HG03060 (cell line): ENCODE data around the gene GCSH.

Experiments used
- ATAC-seq: cut with Tn5 transposase; IDR thresholded peaks from one replicate; pipeline ENCODE4 v1.9.1; 2021; ENCODE audit warnings: low read depth, moderate number of reproducible peaks; ENCODE audit not compliant: unreplicated experiment

Gene GCSH

GRCh38 chr16:81061307-81061640 is 34.9 kb downstream of the GCSH start:
- no peak for ATAC-seq

GRCh38 chr16:81060576-81061306 is 35.5 kb downstream of the GCSH start:
- no peak for ATAC-seq

DNA sequence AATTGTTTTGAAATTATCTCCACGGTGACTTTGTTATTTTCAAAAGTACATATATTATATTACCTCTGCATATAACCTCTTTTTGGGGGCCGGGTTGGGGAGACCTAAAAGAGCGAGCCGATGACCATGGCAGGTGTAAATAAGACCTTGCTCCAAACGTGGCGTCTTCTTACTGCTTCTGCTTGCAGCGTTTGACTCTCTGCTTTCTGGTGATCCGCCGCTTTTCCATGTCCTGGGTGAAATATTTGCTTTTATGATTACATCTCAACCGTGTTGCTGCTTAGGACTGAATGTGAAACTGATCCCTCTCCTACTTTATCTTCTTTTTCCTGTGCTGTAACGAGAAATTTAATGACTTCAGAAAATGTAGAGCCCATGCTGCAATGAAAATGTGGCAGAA is 42.4 kb downstream of the GCSH start:
- no peak for ATAC-seq

DNA sequence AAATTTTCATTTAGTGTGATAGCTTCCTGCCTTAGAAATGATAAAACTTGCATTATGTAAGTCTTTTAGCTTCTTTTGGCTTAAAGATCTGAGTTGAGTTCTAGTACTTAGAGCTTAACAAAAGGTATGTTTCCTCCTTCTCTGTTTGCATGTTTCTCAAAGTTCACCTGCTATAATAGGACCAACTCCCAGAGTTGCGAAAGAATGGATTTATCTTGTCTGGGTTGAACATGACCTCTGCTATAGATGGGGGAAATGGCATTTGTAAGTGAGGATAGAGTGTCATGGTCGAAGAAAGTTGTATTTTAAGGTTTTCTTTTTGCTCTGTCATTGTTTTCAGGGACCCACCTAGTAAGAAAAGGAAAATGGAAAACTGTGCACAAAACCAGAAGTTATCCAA is 53.4 kb downstream of the GCSH start:
- no peak for ATAC-seq

DNA sequence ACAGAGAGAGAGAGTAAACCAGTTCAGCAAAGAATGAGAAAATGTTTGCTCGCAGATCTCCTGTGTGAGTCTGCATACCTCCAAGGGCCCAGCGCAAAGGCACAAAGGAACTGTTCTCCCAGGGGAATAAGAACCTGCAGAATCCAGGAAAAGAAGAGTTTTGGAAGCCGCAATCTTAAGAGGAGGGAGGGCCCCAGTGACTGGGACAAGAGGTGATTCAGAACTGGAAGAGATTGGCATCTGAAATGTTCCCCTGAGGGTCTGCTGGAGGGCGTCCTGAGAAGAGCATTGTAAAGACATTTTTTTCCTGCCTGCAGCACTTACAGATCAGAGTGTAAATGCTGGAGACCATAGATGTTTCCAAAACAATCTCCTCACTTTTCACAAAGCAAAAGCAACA is 54.5 kb downstream of the GCSH start:
- no peak for ATAC-seq

- no peak for ATAC-seq
Measured at GRCh38 chr16:81040842-81041241, 55.4 kb downstream of the GCSH start.

DNA sequence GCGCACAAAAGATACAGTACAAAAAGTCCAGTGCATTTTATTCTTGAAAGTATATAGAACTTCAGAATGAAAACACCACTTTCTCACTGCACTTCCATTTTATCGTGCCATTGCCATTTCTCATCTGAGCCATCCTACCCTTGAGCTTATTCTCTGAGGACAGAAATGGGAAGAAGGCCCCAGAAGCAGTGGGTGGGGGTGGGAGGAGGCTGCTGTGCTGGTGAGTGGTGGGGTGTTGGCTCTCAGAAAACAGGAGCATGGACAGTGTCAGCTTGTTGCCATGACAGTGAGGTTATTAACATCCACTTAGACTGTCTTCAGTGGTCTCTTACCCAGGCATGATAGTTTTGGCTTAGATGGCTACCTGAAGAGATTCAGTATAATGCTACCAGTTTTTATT is 56.1 kb downstream of the GCSH start:
- no peak for ATAC-seq

DNA sequence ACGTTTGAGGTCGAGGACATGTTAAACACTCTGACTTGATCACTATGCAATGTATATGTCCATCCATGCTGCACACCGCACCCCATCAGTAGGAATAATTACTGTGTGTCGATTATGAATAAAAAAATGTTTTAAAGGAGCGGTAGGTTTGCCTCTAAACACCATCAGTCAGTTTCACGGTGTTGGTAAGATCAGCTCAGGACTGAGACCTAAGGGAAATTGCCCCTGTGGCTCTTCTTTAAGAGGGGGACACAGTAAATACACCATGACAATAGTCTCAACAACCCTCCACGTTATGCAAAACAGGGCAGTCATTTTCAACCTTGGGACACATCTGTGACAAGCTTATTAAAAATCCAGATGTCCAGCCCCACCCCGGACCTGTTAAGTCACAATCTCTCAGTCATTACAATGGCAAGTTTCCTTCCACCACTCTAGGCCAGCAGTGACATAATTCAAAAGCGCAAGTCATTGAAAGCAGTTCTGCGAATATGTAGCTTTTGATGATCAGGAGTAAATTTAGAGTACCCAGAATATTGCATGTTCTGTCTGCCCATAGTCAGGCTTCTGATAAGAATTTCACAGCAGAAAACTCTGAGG is 59.3 kb downstream of the GCSH start:
- ATAC-seq = no peak

DNA sequence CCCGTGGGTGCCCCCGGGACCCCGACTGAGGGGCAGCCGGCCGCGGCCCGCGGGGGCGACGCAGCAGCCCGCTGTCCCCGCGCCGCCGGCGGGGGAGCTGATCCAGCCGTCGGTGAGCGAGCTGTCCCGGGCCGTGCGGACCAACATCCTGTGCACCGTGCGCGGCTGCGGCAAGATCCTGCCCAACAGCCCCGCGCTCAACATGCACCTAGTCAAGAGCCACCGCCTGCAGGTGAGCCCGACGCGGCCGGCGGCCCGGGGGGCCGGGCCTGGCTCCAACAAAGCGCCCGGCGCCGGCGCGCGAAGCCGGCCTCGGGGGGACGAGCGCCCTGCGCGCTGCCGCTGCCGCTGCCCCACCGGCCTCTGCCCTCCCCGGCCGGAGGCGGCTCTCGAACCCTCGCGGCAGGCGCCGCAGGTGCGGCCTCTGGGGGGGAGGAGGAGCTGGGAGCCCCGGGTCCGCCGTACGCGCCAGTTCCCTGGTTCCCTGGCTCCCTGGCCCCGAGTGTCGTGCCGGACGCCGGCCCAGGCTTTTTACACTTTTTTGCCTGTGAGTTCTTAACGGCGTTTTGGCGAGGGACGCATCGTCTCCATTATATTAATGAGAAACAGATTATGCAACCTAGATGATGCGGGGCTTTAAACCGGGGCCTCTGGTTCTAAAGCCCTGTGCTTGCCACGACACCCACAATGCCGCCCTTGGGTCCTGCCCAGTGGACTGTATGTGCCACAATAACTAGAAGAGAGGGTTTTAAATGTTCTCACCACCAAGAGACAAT is 60.0 kb downstream of the GCSH start:
- ATAC-seq = no peak

DNA sequence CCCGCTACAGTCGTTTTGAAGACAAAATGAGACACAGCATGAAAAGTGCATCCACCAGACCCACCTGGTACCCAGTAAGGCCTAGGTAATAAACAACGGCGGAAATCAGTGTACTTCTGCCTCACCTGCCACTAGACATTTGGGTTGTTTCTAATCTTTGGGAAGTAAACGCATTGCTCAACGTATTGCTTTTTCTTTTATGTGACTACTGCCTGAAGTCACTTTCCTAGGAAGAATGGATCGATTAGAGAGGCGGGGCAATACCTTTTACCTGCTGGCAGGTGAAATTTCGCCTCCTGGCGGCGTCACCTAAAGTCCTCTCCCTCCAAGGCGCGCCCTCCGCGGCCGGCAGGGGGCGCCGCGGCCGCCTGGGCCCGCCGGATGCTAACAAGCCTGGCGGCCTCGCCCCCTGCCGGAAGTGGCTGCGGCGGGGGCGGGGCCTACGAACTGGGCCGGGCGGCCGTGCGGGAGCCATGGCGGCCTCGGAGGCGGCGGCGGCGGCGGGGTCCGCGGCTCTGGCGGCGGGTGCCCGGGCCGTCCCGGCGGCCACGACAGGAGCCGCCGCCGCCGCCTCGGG is 60.7 kb downstream of the GCSH start, which contains the start of gene ATMIN:
Gene ATMIN (plus strand): TSS at position 445 of the 577 bp plus-strand sequence. CDS start 29 bp downstream, at position 474.
- no peak for ATAC-seq
